Skin of body (tissue), 2 donors: Measurements from ENCODE around the gene TSHB. TPM values are rescaled to one million over a fixed set of nuclear protein-coding genes. Genes with fewer than 3 reads are reported as not detected.
A peak's percentile ranks its signal among the peaks of the same experiment; 100 is the strongest.

ENCODE experiments used
- DNase-seq: peaks from one replicate; lab custom pipeline; 2025; lab: John Stamatoyannopoulos, UW
- total RNA-seq: library from RNA; depleted of rRNA; stranded (reverse); fragments of >200 nt; gene quantifications from one replicate; pipeline ENCODE4 v1.2.3, GENCODE V29; 2014

Gene TSHB
- total RNA-seq, 1 donor from 2014 or later: not detected

DNA sequence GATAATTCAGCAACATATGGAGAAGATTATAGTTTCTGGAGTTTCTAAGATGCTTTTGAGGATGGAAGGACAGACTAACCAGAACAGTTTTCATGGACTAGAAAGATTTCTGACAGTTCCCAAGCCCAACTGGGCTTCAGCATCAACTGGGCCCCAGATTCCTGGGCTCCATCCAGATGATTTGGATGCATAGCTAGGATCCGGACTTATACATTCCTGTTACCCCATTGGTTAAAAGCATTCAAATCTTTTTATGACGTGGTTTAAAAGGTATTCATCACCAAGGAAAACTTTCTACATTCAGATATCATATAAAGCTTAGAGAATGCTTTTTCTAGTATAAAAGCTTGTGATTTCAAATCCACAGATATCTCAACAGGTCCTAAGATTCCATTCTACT is 29.7 kb downstream of the TSHB start:
- no peak for DNase-seq

GRCh38 chr1:115060501-115060900 is 30.9 kb downstream of the TSHB start:
- DNase-seq: no peak

- no peak for DNase-seq
Measured at GRCh38 chr1:115062542-115063004, 32.9 kb downstream of the TSHB start.

GRCh38 chr1:115063228-115063901 is 33.7 kb downstream of the TSHB start:
- DNase-seq: no peak

- no peak for DNase-seq
Measured at GRCh38 chr1:115064461-115064860, 34.8 kb downstream of the TSHB start.

DNA sequence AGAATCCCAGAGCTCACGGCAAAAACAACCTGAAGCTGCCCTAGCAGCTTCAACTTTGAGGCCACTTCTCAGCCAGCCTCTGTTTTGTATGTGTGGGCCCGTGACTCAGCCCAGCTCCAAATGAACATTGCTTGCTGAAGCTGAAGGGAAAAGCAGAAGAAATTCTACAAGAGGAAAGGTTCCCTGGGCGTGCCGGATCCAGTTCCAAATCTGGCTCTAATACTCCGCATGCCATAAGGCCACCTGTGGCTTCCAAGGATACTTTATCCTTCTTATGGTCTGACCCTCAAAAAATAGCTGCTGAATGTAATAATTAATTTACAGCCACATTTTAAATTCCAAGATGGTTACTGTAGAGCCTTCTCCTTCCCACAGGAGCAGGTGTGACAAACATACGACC is 35.4 kb downstream of the TSHB start:
- DNase-seq: no peak

DNA sequence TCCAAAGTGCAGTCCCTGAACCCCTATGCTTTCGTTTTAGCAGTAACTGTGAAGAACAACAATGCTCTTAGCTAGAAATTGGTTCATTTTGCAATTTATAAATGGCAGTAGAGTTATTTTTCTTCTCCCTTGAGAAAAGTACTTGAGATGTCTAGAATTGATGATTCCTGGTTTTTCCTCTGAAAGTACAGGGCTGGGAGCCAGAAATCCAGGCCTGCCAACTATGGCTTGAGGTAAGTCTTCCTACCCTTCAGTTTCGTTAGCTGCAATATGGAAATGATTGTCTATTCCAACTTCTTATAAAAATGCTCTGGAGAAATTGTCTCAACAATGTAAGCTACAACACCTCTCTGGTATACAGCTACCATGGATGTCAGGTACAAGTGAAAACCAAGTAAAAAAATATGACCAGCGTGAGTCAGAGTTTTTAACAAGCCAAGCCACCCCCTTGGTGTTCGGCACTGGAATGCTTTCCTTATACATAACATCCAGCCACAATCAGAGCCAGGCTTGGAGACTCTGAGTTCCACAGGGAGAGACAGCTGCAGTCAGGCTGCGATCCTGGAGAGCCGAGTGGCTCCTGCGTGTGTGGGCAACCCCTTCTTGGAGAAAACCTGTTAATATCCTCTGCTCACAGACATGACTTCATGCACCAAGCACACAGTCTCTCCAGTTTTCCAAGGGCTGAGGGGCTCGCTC is 37.7 kb downstream of the TSHB start:
- no peak for DNase-seq

- no peak for DNase-seq
Measured at GRCh38 chr1:115068826-115069585, 39.4 kb downstream of the TSHB start.

GRCh38 chr1:115069659-115070308 is 40.2 kb downstream of the TSHB start:
- DNase-seq: no peak

GRCh38 chr1:115071012-115071664 is 41.5 kb downstream of the TSHB start:
- DNase-seq: no peak

DNA sequence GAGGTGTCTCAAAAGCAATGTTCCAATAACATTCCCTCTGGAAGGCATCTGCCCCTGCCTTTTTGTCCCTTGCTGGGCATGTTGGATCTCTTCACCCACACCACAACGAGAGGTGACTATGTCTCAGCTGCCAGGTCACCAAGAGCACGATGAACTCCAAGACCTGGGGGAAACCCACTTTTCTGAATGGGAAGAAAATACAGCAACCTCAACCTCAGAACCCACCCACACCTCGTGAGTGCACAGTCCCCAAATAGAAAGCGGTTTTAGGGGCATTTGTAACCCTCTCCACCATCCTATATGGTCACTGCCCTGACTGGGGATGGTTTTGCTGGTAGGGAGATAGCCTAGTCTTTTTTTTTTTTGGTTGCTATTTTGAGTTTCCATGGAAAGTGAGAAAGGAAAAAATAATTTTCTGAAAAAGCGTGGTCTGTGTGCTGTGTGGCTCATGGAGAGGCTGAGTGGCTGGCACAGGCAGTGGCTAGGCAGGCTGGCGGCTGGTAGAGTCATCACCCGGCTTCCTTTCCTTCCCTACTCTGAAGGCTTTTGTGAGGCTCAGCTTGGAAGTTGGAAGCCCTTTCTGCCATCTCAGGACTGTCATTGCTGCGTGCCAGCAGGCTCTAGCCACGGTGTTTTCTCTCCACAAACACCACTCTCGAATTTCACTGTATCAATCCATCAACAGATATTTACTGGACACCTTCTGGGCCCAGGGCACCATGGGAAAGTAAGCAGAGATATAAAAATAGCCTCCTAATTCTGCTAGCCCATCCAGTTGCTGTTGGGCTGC is 43.9 kb downstream of the TSHB start:
- no peak for DNase-seq

GRCh38 chr1:115074839-115075534 is 45.4 kb downstream of the TSHB start:
- no peak for DNase-seq

DNA sequence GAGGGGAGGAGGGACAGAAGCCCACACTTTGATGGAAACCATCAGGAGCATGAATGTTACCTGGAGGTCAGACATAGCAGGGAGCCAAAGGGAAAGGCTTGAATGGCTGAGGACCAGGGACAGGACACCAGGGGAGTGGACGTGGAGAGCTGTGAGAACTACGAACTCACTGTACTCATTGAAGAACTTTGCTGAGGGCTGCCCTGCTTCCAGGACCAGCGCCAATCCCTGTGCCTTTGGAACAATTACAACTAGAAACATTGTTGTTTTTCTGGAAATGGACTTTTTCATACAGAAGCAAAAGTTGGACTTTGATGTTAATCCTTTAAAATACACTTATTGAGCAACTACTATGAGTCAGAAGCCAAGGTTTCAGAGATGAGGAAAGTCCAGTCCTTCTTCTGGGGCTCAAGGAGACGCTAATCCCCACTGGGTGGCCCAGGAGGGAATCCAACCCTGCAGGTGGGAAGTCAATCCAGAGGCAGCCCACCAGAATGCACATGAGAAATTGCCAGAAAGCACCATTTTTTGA is 46.8 kb downstream of the TSHB start:
- no peak for DNase-seq

DNA sequence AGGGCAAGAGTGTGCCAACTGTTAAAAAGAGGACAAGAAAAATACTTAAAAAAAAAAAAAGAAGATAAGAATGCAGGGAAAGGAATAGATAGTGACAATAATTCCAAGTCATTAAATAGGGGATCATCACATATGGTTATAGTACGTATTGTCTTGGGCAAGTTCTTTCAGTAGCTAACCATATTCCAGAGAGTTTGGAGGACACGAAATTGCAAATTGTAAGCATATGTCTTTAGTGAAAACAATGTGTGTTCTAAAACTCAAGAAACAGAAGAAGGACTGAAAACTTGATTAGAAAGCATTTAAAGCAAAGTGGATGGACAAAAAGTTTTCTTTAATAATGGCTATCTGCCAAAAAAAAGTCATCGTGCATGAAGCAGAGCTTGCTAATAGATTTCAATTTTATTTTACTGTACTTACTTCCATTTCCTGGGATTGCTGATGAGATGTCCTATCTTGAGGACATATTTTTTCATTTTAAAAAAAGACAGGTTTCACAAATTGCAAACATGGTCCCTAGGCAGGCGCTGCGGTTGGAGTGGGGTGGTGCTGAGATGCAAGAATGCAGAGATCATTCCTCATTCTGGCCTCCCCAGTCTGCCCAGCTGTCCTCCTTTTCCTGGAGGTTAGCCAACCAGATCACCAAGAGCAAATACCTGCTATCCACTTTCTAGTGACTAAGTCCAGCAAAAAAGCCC is 47.8 kb downstream of the TSHB start:
- DNase-seq: peak; percentile 81

DNA sequence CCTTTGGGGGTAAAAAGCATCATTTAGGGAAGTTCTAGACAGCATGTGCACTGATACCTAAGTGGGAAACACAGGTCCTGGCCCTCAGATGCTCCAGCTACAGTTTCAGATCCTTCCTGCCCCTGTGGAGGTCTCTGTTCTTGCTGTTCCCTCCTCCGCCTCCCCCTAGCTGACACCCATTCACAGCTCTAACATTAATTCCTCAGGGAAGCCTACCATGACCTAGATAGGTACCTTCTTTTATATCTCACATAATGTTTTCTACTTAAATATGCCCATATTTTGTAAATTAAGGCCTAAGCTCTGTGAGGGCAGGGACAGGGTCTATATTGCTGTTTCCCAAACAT is 48.3 kb downstream of the TSHB start:
- DNase-seq: no peak

GRCh38 chr1:115078708-115079107 is 49.1 kb downstream of the TSHB start:
- DNase-seq: no peak

DNA sequence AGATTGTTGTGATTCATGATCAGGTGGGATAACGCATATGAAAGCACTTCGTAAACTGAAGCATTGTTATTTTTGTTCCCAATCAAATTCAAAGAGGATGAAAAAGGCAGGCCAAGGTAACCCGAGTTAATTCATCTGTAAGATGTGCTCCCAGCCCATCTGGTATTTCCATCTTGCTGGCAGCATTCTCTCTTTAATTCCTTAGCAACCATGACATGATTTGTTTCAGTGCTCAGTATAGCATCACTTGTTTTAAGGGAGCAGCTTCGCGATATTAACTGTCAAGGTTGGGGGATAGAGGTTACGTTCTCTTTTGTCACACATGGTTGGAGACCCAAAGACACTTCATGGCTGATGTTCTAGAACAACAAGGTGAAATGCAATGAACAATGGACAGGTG is 53.3 kb downstream of the TSHB start:
- no peak for DNase-seq
